Right renal pelvis (tissue), 4 donors: ENCODE measurements around the gene TNFRSF1A. TPM values are rescaled to one million over a fixed set of nuclear protein-coding genes. Genes with fewer than 3 reads are reported as not detected.

ENCODE experiments used
- DNase-seq, 4 donors: peaks; one replicate each; pipeline ENCODE4 v3.0.0-alpha.2; 2013; ENCODE audit warnings: low read depth in 4 of 4, low spot score in 3 of 4, missing footprints in 1 of 4
- polyA plus RNA-seq, 4 donors: library from polyadenylated mRNA; unstranded; fragments of 120-200 nt; gene quantifications; one replicate each; pipeline ENCODE4 v1.2.1, GENCODE V29; 2013; ENCODE audit not compliant: insufficient read length in 4 of 4

Gene TNFRSF1A
- polyA plus RNA-seq, 4 donors, result 103 to 118 (median 108) TPM

DNA sequence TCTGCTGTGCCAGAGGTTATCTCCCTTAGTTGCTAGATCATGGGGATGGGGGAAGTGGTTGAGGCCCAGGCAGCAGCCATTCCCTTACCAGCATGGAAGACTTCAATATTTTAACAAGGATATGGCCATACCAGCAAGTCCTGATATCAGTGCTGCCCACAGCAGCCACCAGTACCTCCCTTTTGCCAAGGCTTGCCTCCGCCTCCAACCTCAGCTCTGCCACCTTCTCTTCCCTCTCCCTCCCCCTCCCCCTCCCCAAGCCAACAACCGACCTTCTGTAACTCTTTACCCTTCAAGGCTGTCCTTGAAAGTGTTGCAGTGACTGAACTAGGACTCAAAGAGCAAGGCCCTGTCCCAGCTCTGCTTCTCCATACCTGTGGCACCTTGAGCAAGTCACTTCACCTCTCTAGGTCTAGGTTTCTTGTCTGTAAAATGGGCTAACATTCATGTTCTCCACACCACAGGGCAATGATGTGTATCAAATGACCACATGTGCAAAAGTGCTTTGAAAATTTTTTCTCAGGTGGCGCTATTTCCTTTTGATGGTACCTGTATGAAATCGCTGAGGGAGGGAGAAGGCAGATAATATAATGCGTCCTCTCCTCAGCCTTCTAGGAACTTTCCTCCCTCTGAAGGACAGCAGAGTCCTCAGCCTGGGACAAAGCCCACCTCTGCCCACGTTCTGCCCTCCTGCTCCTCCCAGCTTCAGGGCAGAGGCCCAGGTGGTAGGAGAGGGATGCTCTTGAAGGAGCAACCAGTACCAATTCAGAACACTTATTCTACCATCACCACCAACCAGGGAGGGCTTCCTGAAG, 16.7 kb downstream of the TNFRSF1A start:
- no peak for DNase-seq

DNA sequence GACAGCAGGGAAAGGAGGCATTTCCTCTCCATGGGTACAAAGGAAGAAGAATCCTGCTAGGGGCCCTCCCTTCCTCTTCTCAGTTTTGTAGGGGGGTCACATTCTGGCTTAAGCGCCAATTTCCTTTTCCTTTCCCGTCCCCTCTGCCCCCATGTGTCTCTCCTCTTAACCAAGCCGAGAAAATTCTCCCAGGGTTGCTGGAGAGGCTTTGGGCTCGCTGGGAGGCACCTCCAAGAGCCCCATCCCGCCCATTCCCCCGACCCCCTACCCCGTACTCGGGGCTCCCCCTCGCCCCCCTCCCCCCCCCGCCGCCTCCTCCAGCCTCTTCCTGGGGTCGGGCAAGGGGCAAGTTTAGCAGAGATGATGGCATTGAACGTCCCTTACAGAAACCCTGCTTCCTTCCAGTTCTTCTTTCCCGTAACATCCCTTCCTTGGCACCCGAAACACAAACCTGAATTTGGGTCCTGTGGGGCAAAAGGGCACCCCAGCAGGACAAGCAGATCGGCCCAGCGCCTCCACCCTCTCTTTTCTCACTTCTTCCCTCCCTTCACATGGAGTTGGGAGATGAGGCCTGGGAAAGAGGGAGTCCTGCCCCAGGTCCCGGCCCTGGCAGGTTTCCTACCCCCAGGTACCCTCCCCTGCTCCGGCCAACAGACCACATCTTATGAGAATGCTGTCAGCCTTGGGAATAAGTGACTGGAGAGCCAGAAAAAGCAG, 17.7 kb downstream of the TNFRSF1A start:
- no peak for DNase-seq

DNA sequence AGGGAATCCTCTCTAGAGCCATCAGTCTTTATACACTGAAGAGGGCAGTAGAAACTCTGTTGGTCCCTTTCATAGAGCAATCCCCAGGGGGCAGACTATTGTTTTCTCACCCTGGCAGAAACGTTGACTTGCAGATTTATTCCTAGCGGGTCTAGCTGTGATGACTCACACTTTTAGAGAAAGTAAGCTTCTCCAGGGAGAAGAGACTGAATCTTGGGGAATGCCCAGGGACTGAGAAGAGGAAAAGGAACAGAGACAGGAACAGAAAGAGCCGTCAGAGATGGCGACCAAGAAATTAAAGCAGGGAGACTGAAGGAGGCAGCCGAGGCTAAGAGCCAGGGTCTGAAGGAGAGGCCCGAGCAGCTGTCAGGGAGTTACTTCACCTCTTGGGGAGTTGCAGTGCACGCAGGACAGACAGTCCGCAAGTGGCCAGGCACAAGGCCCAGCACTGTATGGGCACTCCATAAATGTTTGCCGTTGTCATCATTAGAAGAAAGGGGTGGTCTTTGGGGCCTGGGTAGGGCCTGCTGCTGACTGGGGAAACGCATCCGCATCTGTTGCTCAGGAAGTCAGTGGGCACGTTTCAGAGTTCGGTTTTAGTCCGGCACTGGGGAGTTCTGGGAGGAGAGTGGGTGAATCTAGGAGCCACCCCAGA, 18.4 kb downstream of the TNFRSF1A start:
- no peak for DNase-seq

DNA sequence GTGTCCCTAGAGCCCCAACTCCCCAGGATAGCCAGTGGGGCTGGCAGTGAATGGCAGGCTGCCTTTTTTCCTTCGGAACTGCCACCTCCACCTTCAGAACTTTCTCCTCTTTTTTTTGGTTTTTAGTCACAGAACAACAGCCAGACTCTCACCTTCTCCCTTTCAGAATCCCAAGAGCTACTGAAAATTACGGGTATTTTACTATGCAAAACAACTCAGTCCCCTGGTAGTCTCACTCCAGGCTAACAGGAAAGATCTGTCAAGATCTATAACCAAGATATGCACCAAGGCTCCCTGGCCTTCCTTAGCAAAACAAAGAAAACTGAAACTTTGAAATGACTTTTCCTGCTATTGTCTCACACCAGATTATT, 18.9 kb downstream of the TNFRSF1A start:
- DNase-seq, result no peak

DNA sequence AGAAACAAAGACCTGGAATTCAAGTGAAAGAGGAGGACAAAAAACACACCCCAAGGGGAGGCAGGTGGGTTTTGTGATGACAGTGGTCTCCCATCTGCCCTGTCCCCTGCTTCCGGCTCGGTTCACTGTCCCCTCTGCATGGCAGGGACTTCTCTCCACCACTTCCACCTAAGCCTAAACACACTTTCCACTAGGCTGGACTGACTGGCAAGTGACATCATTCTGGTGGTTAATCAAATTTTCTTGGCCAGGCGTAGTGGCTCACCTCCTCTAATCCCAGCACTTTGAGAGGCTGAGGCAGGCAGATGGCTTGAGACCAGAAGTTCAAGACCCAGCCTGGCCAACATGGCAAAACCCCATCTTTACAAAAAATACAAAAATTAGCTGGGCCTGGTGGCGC, 19.5 kb downstream of the TNFRSF1A start:
- DNase-seq, result no peak

DNA sequence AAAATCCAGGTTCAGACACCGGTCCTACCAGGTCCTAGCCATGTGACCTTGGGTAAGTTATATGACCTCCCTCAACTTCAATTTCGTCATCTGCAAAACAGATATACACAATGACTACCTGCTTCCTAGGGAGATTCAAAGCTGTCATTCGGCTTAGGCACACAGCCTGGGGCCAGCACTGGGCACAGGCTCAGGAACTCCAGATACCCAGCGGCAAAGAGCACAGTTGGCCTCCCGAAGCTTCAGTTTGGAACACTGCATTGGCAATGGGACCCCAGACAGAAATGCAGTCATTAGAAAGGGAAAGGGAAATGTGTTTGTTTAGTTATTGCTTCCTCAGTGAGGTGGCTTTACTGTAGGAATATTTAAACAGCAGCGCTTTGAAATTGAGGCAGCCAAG, 20.0 kb downstream of the TNFRSF1A start:
- DNase-seq, result no peak

DNA sequence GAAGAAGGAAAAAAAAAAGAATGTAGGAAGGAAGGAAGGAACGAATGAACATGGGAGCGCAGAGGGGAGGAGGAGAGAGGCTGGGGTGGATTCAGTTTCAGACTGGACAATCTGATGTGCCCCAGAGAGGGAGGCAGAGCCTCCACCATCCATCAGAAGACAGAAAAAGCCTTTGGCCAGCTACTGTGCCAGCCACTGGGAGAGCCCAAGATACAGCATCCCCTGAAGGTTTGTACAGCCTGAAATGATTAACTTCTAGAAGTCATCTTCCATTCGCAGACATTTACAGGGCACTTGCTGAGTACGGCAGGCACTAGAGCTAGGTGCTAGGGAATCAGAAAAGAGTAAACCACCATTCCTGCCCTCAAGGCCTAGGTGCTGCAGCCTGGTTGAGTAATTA, 22.4 kb downstream of the TNFRSF1A start:
- no peak for DNase-seq

DNA sequence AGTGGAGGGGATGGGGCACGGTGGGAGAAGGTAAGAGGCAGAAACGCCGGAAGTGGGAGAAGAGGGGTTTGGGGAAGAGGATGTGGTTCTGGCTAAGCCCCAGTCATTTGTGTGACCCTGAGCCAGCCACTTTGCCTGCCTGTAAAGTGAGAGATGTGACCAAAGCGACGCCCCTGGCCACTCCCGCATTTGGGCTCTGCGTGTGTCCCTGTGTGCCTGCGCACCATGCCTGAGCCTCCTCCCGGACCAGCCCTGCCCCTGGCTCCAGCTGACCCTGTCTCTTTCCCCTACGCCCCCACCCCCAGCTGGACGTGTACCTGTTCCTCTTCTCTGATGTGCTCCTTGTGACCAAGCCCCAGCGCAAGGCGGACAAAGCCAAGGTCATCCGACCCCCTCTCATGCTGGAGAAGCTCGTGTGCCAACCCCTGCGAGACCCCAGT, 23.4 kb downstream of the TNFRSF1A start:
- DNase-seq, result no peak

DNA sequence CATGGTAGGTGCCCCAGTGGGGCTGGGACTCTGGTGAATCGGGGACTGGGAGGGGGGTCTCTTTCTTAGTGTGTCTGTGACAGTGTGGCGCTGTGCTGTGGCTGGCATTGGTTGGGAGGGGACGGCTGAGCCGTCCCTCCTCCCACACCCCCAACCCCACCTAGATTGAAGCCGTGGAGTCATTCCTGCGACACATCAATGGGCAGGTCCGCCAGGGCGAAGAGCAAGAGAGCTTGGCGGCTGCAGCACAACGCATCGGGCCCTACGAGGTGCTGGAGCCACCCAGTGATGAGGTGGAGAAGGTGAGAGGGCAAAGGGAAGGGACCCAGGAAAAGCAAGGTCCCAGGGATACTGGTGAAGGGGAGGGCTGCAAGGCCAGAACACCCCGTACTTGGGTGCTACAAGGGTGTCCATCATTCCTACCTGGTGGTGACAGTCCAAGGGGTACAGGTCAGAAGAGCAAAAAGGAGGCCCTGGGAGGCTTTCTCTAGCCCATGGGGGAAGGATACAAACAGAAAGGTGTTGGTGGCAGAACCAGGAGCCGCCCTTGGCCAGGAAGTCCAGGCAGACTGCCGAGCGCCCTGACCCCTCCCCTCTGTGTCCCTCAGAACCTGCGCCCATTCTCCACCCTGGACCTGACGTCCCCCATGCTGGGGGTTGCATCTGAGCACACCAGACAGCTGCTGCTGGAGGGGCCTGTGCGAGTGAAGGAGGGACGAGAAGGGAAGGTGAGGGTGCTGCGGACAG, 24.0 kb downstream of the TNFRSF1A start:
- DNase-seq, result no peak

DNA sequence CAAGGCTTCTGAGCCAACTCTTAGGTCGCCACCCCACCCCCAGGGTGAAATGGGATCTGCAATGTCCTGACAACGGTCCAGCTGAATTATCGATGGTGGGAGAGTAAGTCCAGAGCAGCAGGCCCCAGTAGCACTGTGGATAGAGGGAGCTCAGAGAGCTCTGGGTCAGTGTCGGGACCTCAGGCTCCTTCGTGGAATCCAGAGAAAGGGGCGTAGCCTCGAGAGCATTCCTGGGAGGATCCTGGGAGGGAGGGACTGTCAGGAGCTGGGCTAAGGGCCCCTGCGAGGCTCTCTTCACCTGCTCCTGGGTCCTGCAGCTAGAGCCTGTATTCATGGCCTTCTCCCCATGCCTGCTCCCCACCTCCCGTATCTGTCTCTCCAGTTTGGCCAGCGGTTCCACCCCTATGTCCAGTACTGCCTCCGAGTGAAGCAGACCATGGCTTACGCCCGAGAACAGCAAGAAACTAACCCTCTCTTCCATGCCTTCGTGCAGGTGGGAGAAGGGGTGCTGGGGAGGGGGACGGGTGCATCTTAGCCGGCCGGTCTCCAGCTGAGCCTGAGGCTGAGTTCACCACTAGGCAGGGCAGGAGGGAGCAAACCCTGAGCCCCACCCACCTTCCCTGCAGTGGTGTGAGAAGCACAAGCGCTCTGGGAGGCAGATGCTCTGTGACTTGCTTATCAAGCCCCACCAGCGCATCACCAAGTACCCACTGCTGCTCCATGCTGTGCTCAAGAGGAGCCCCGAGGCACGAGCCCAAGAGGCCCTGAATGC, 24.8 kb downstream of the TNFRSF1A start:
- no peak for DNase-seq

DNA sequence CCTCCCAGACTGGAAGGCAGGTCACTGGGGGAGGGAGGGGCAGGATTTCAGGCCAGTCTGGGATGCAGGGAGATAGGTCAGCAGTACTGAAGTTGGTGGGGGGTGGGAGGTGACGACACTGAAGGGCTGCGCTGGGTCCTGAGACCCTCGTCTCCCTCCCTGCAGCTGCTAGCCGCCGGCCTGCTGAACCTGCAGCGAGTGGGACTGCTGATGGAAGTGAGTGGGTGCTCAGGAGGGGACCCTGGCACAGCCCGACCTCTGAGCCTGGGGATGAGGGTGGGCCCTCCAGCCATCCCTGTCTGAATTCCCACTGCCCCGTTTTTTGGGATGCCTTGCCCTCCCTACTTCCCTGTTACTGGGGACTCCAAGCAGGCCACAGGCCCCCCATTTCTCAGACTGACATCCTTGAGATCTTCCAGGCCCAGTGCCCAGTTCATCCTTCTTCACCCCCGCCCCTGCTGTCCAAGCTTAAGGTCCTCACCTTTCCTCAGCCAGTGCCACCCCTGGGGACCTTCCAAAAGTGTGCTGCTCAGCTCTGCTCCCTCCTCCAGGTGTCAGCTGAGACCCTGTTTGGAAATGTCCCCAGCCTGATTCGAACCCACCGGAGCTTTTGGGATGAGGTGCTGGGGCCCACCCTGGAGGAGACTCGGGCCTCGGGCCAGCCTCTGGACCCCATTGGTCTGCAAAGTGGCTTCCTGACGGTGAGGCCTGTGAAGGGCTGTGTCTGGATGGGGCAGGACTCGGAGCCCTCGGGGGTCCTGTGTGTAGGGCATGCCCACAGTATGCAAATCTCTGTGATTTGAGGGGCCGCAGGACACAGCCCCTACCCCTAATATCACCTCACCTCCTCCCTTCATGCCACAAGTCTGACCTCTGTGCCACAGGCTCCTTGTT, 25.9 kb downstream of the TNFRSF1A start:
- no peak for DNase-seq

DNA sequence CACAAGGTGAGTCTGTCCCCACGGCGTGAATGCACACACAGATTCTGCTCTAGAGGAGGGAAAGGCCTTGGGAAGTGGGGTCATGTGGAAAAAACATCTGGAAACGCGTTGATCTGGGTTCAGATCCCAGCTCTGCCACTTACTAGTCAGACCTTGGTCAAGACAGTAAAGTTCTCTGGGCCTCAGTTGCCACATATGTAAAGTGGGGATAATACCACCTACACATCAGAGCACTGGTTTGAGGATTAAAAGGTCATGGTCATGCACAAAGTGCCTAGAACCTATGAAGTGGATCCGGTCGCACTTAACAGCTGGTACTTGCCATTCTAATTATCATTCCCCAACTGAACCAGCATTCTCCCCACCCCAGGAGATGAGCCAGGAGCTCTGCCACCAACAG, 26.7 kb downstream of the TNFRSF1A start:
- no peak for DNase-seq

DNA sequence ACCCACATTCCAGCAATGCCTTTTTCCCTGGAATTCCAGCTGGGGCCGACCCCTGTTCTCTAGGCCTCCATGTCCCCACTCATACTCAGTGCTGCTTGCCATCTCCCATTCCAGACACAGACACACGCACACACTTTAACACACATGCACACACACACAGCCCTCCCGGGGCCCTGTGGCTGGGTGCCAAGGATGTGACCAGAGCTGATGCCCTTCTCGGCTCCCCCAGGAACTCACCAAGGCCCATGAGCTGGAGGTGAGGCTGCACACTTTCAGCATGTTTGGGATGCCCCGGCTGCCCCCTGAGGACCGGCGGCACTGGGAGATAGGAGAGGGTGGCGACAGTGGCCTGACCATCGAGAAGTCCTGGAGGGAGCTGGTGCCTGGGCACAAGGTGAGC, 27.1 kb downstream of the TNFRSF1A start:
- no peak for DNase-seq

DNA sequence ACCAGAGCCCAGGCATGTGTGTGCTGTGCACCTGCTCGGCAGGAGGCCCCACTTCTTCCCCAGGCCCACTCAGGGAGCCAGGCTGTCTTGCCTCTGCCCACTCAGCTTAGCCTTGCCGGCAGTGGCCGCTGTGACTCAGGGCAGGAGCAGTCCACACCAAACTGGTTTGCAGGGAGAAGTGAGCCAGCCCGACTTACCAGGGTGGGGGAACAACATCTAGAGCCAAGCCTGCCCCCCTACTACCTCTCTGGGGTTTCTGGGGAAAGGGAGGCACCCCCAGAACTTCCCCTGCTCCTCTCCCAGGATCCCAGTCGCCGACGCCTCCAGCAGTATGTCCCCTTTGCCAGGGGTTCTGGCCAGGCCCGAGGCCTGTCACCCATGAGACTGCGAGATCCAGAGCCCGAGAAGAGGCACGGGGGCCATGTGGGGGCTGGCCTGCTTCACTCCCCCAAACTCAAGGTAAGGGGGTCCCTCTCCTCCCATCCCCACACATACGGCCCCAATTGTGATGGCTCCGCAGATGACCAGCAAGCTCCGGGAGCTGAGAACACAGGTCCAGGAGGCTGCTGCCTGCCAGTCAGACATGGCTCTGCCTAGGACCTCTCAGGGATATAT, 28.4 kb downstream of the TNFRSF1A start:
- no peak for DNase-seq

DNA sequence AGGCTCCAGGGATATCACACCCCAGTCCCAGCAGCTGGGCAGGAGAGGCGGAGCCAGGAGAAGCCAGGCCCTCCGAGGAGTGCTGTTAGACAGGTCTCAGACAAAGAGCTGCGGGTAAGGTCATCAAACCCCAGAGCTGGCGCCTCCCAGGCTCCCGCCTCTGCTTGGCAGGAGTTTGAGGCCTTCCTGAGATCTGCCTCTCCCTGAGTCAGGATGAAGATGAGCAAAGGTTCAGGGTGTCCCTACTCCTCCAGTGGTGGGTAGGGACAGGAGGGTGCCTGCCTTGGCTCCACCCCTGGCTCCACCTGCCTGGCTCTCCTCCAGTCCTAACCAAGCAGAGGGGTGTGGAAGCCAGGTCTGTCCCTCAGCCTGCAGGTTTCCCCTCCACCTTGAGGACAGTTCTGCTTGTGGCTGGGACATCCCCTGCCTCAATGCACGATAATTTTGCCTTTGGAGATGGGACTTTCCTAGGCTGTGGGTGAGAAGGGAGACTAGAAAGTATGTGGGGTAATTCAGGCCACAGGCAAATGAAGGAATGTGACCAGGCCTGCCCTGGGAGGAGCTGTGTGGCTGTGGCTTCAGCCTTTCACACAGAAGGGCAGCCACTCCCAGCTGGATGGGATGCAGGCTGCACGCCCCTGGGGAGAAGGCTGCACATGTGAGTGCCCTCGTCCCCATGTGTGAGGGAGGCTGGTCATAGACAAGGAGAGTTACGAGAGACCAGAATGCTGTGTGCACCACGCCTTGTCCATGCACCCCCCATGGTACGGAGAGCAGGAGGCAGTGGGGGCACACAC, 29.1 kb downstream of the TNFRSF1A start:
- DNase-seq, result no peak

DNA sequence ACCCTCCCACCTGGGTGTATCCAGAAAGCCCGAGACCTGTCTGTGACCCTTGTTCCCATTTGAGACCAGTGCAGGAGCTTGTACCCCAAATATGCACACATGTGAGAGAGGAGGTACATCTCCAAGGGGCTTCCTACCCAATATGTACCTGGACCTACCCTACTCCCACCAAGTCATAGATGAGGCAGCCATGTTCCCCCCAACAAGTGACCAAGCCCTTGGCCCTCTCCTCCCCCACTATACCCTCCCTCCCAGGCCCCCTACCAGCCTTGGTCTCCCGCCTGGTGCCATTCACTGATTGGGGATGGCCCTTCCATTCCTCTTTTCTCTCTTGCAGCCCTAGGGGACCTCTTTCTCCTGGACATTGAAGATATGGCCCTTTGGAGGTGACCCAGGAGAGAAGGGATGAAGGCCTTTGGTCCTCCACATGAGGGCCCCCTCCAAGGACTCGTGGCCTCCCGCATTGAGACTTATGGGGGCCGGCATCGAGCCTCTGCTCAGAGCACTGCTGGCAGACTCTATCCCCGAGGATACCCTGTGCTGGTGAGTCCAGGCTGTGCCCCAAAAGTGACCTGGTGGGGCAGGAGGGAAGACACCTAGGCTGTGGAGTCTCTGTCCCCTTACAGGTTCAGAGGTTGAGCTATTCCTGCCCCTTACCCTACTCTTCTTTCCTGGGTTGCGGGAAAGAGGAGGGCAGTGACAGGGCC, 29.9 kb downstream of the TNFRSF1A start:
- no peak for DNase-seq
